BJ (cell line): ENCODE results near the gene RSPH6A. TPM values are rescaled to one million over a fixed set of nuclear protein-coding genes. Genes with fewer than 3 reads are reported as not detected.
"Not testable (repeated sequence)": the region's sequence is repeated elsewhere in the genome, so short reads cannot be mapped to it uniquely, and the experiment has no call there.

Experiments
- CTCF ChIA-PET: fragments of 350-600 bp; formaldehyde crosslinking; extraction: SDS; loops from one replicate; lab custom pipeline; 2021; ENCODE audit warnings: antibody characterized with exemption, inconsistent platforms; lab: Yijun Ruan, JAX
- POLR2A ChIA-PET: fragments of 300-600 bp; sonication (Branson Sonifier 250); formaldehyde crosslinking; extraction: SDS; loops from one replicate; lab custom pipeline; 2021; ENCODE audit warnings: antibody characterized with exemption; lab: Charles Lee
- DNase-seq: peaks from one replicate; pipeline ENCODE4 v3.0.0-alpha.2; 2011; ENCODE audit warnings: low read depth
- H3K27me3 ChIP-seq: 2 replicates; pipeline ENCODE4 v1.6.0; 2011; ENCODE audit warnings: low read length; ENCODE audit not compliant: control insufficient read depth, insufficient read depth
- H3K36me3 ChIP-seq: 2 replicates; pipeline ENCODE4 v1.5.1; 2011; ENCODE audit warnings: low read length; ENCODE audit not compliant: control insufficient read depth, insufficient read depth
- H3K4me3 ChIP-seq: 2 replicates; pipeline ENCODE4 v1.5.1; 2011; ENCODE audit warnings: low read depth, mild to moderate bottlenecking, control low read depth, low read length
- polyA plus RNA-seq: library from polyadenylated mRNA; depleted of rRNA; stranded (reverse); fragments of >200 nt; gene quantifications from 2 replicates; pipeline ENCODE4 v1.2.3, GENCODE V29; 2011
- TF ChIP-seq, protein P1 (sequence below): IDR thresholded peaks from 2 replicates; pipeline ENCODE4 v1.5.1; 2011; ENCODE audit warnings: low read depth, mild to moderate bottlenecking, control low read depth, inconsistent platforms, low read length, moderate library complexity; ENCODE audit not compliant: insufficient read depth

The RSPH6A gene
- polyA plus RNA-seq, 1 experiment: not detected

DNA sequence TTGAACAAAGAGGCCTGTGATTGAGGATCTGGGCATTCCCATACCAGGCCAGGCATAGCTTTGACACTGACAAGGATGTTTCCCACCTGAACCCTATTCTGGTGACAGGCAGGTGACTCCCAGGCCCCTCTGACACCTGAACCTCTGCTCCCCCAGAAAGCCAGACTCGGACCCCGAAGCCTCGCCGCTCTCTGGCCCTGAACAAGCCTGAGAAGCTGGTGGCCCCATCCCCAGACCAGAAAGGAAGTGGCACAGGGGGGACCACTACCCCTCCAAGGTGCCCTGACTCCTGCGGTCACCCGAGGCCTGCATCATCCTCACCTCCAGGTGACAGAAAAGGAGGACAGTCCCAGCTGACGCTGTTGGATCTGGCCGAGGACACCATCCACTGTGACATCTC lies 60.8 kb downstream of the RSPH6A start:
- ChIA-PET CTCF (interaction anchor here (0.8 to 2.5 kb wide), 3 partner anchors 10 to 45 kb away, joined by 3 to 9 read pairs (median 3); partner anchors contain the start of gene FBXO46), POLR2A (no interaction called here)
- TF ChIP-seq, protein P1, sequence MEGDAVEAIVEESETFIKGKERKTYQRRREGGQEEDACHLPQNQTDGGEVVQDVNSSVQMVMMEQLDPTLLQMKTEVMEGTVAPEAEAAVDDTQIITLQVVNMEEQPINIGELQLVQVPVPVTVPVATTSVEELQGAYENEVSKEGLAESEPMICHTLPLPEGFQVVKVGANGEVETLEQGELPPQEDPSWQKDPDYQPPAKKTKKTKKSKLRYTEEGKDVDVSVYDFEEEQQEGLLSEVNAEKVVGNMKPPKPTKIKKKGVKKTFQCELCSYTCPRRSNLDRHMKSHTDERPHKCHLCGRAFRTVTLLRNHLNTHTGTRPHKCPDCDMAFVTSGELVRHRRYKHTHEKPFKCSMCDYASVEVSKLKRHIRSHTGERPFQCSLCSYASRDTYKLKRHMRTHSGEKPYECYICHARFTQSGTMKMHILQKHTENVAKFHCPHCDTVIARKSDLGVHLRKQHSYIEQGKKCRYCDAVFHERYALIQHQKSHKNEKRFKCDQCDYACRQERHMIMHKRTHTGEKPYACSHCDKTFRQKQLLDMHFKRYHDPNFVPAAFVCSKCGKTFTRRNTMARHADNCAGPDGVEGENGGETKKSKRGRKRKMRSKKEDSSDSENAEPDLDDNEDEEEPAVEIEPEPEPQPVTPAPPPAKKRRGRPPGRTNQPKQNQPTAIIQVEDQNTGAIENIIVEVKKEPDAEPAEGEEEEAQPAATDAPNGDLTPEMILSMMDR: no peak
- H3K36me3 ChIP-seq: no peaks in the 10 kb centered on the region
- no peak overlapping the region for H3K4me3 ChIP-seq
- no peak for DNase-seq
- H3K27me3 ChIP-seq: no peaks in the 10 kb centered on the region

DNA sequence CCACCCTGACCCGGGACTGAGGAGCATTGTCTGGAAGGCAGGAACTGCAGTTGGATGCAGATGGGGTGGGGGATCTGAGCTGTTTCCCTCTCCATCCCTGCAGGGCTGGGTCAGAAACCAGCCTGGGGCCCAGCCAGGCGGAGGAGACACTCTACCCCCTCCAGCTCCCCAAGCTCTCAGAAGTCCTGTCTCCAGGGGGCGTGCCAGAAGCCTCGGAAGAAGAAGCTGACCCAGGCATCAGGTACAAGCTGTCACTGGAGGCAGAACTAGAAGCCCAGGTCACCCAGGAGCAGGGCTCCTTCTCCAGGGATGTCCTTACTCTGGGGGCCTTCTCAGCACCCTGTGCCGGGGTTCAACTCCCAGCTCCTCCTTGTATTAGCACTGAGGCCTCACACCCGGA lies 61.6 kb downstream of the RSPH6A start:
- no peak for DNase-seq
- H3K36me3 ChIP-seq: no peaks in the 10 kb centered on the region
- H3K27me3 ChIP-seq: no peaks in the 10 kb centered on the region
- CTCF ChIA-PET: interaction anchor here (1.0 to 1.4 kb wide), 2 partner anchors 44 to 46 kb away, joined by 3 to 4 read pairs; no protein-coding TSS in a partner anchor
- POLR2A ChIA-PET: no interaction called here
- no peak overlapping the region for H3K4me3 ChIP-seq
- TF ChIP-seq, protein P1: no peak

DNA sequence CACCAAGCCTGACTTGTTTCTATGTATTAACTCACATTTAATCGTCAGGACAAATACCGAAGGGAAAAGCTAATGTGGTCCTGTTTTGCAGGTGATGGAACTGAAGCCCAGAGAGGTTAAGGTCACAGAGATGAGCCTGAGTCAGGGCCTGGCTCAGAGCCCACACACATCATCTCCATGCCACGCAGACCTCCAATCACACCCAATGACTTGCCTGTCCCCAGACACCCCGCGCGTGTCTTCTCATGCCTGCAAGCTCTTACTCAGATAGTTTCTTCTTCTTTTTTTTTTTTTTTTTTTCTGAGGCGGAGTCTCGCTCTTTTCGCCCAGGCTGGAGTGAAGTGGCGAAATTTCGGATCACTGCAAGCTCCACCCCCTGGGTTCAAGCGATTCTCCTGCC lies 62.5 kb downstream of the RSPH6A start:
- H3K4me3 ChIP-seq: no peak overlapping the region
- DNase-seq: no peak
- no peaks in the 10 kb centered on the region for H3K27me3 ChIP-seq
- TF ChIP-seq, protein P1: no peak
- ChIA-PET CTCF (interaction anchor here (1.4 kb wide), 1 partner anchor 47 kb away, joined by 4 read pairs; no protein-coding TSS in a partner anchor), POLR2A (no interaction called here)
- no peaks in the 10 kb centered on the region for H3K36me3 ChIP-seq

DNA sequence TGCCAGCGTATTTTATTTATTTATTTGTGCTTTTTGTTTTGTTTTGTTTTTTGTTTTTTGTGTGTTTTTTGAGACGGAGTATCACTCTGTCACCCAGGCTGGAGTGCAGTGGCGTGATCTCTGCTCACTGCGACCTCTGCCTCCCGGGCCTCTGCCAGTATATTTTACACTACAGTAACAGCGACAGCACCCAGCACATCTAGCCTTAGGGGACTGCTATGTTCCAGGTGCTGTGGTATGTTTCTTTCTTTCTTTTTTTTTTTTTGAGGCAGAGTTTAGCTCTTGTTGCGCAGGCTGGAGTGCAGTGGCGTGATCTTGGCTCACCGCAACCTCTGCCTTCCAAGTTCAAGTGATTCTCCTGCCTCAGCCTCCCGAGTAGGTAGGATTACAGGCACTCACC lies 63.6 kb downstream of the RSPH6A start:
- H3K4me3 ChIP-seq, H3K36me3 ChIP-seq, H3K27me3 ChIP-seq, POLR2A ChIA-PET, CTCF ChIA-PET, DNase-seq: not testable (repeated sequence)

DNA sequence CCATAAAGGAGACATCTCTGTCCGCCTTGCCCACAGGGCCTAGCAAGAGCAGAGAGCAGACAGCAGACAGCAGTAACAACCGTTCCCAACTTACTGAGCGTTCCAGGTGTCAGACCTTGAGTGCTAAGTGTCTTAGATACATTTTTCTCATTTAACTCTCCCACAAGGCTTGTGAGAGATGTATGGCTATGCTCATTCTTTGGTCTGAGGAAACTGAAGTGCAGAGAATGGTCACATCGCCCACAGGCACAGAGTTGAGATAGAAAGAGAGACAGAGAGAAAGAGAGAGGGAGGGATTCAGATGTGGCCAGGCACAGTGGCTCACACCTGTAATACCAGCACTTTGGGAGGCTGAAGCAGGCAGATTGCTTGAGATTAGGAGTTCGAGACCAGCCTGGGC lies 67.6 kb downstream of the RSPH6A start:
- TF ChIP-seq, protein P1: no peak
- CTCF ChIA-PET: no interaction called here

DNA sequence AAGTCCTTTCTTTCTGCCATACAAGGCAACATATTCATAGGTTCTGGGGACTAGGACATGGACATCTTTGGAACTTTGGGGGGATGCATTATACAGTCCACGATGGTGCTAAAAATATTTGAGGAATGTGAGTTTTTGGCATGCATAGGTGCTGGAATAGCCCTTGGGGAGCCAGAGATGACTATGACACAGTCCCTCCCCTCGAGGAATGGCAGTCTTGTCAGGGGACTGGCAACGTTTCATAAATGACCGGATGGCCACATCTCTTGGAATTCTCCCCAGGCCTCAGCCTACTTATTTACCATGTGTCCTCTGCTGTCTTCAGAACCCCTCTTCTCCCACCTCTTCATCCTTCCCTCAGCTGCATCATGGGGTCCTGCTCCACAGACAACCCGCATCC lies 68.2 kb downstream of the RSPH6A start:
- TF ChIP-seq, protein P1: no peak
- POLR2A ChIA-PET: no interaction called here
- Histone ChIP-seq H3K4me3 (no peak overlapping the region), H3K36me3 (no peaks in the 10 kb centered on the region), H3K27me3 (no peaks in the 10 kb centered on the region)
- CTCF ChIA-PET: no interaction called here
- DNase-seq: no peak

More for the DNA sequence above, 67.6 kb downstream of the RSPH6A start:
- no peak for DNase-seq
- H3K27me3 ChIP-seq: no peaks in the 10 kb centered on the region
- H3K4me3 ChIP-seq: no peak overlapping the region
- POLR2A ChIA-PET: no interaction called here
- no peaks in the 10 kb centered on the region for H3K36me3 ChIP-seq
